AG09309 (cell line): ENCODE results near the gene RPS19BP1.
A peak's percentile ranks its signal among the peaks of the same experiment; 100 is the strongest.
"Not testable (repeated sequence)": the region's sequence is repeated elsewhere in the genome, so short reads cannot be mapped to it uniquely, and the experiment has no call there.

Experiments
- DNase-seq: peaks from one replicate; pipeline ENCODE4 v3.0.0-alpha.2; 2010; ENCODE audit warnings: low read depth
- H3K4me3 ChIP-seq: 2 replicates; pipeline ENCODE4 v1.5.1; 2011; ENCODE audit warnings: mild to moderate bottlenecking, low read depth, low read length, moderate library complexity; ENCODE audit not compliant: control insufficient read depth
- CTCF ChIP-seq: IDR thresholded peaks from 2 replicates; pipeline ENCODE4 v1.5.1; 2011; ENCODE audit warnings: mild to moderate bottlenecking, low read depth, low read length, inconsistent platforms; ENCODE audit not compliant: insufficient read depth, control insufficient read depth; ENCODE audit errors: missing control alignments

RPS19BP1 gene

GRCh38 chr22:39524089-39524752, 8.3 kb downstream of the RPS19BP1 start:
- H3K4me3 ChIP-seq: no peak overlapping the region
- TF ChIP-seq CTCF: no peak
- no peak for DNase-seq

GRCh38 chr22:39522567-39523300, 9.8 kb downstream of the RPS19BP1 start:
- peak; percentile 31 for DNase-seq
- no peak for TF ChIP-seq CTCF
- peak overlapping the region; percentile 89 for H3K4me3 ChIP-seq

- not testable (repeated sequence) for DNase-seq
- H3K4me3 ChIP-seq: peak overlapping the region; percentile 89
Observed at GRCh38 chr22:39522091-39522490, 10.5 kb downstream of the RPS19BP1 start.

DNA sequence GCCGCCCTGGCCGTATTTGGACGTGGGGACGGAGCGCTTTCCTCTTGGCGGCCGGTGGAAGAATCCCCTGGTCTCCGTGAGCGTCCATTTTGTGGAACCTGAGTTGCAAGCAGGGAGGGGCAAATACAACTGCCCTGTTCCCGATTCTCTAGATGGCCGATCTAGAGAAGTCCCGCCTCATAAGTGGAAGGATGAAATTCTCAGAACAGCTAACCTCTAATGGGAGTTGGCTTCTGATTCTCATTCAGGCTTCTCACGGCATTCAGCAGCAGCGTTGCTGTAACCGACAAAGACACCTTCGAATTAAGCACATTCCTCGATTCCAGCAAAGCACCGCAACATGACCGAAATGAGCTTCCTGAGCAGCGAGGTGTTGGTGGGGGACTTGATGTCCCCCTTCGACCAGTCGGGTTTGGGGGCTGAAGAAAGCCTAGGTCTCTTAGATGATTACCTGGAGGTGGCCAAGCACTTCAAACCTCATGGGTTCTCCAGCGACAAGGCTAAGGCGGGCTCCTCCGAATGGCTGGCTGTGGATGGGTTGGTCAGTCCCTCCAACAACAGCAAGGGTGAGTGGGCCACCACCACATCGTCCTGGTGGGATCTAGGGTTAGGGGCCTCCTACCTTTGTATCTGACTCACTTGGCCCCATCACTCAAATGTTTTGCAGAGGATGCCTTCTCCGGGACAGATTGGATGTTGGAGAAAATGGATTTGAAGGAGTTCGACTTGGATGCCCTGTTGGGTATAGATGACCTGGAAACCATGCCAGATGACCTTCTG, 11.3 kb downstream of the RPS19BP1 start:
- H3K4me3 ChIP-seq: peak overlapping the region; percentile 89
- DNase-seq: not testable (repeated sequence)

- TF ChIP-seq CTCF: no peak
- peak; percentile 99 for DNase-seq
- peak within 1 kb of the TSS; percentile 89 for H3K4me3 ChIP-seq
Observed at GRCh38 chr22:39520226-39521105, 12.1 kb downstream of the RPS19BP1 start, which contains the start of gene ATF4. TSS of gene ATF4 (plus strand) at chr22:39520562. CDS start at chr22:39521446, 884 bp downstream.

DNA sequence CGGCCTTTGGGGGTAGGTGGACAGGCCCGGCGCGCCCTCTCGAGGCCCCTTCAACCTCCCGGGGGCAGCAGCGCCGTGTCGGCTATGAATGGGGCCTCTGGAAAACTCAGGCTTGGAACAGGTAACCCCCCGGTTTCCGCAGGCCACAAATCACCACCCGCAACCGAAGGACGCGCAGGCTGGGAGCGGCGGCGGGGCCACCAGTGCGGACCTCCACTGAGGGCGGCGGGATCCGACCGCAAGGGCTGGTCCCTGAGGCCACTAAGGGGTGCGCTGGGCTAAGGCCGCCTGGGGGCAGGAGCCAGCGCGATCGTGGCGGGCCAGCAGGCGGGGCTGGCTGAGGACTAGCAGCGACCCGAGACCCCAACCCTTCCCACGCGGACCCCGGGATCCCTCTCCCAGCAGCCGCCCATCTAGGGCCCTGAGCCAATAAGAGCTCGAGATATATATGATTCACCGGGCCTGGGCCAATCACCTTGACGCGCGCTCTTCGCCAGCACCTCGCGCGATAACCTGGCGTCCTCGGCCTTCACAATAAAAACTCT, 12.8 kb downstream of the RPS19BP1 start:
- TF ChIP-seq CTCF: peak; percentile 27
- DNase-seq: no peak
- peak overlapping the region; percentile 89 for H3K4me3 ChIP-seq
